GM18519 (cell line): Measurements from ENCODE around the gene RAB36.

Experiments used
- ATAC-seq: cut with Tn5 transposase; IDR thresholded peaks from one replicate; pipeline ENCODE4 v1.9.1; 2021; ENCODE audit warnings: mild to moderate bottlenecking, moderate library complexity; ENCODE audit not compliant: unreplicated experiment, low FRiP score

Gene RAB36

GRCh38 chr22:23107487-23108248 lies 37.6 kb upstream of the RAB36 start:
- no peak for ATAC-seq

GRCh38 chr22:23108249-23109078 lies 36.8 kb upstream of the RAB36 start:
- no peak for ATAC-seq

GRCh38 chr22:23109079-23109347 lies 36.3 kb upstream of the RAB36 start:
- ATAC-seq = no peak

- no peak for ATAC-seq
These were observed 35.8 kb upstream of the RAB36 start for GRCh38 chr22:23109441-23109978.

GRCh38 chr22:23110190-23110921 lies 34.9 kb upstream of the RAB36 start:
- no peak for ATAC-seq

- ATAC-seq = no peak
These were observed 34.3 kb upstream of the RAB36 start for GRCh38 chr22:23110922-23111527.

GRCh38 chr22:23112472-23113012 lies 32.7 kb upstream of the RAB36 start:
- ATAC-seq = no peak

GRCh38 chr22:23113067-23113846 lies 32.0 kb upstream of the RAB36 start:
- ATAC-seq = no peak

GRCh38 chr22:23113847-23114720 lies 31.2 kb upstream of the RAB36 start:
- no peak for ATAC-seq

- ATAC-seq = no peak
These were observed 30.6 kb upstream of the RAB36 start for GRCh38 chr22:23114721-23115020.

- no peak for ATAC-seq
These were observed 29.9 kb upstream of the RAB36 start for GRCh38 chr22:23115369-23115768.

GRCh38 chr22:23115825-23116494 lies 29.3 kb upstream of the RAB36 start:
- no peak for ATAC-seq

- no peak for ATAC-seq
These were observed 28.6 kb upstream of the RAB36 start for GRCh38 chr22:23116506-23117263.

GRCh38 chr22:23117275-23117674 lies 28.0 kb upstream of the RAB36 start:
- no peak for ATAC-seq

- ATAC-seq = no peak
These were observed 27.2 kb upstream of the RAB36 start for GRCh38 chr22:23117891-23118646.

GRCh38 chr22:23118647-23119493 lies 26.4 kb upstream of the RAB36 start:
- no peak for ATAC-seq
